Islet of Langerhans (tissue), 1 donor: ENCODE measurements around the gene PTPRB.

Experiments used
- FAIRE-seq: peaks from one replicate; lab custom pipeline; 2011; peaks lifted over from hg19 to GRCh38; lab: Jason Lieb, UNC

The PTPRB gene

GRCh38 chr12:70592664-70593063 is 44.6 kb downstream of the PTPRB start:
- FAIRE-seq = no peak

GRCh38 chr12:70590549-70591226 is 46.5 kb downstream of the PTPRB start:
- no peak for FAIRE-seq

- FAIRE-seq = peak; percentile 85
These were observed 47.2 kb downstream of the PTPRB start for GRCh38 chr12:70590051-70590450.

- FAIRE-seq = no peak
These were observed 52.9 kb downstream of the PTPRB start for GRCh38 chr12:70584332-70584731.

- FAIRE-seq = no peak
These were observed 54.0 kb downstream of the PTPRB start for GRCh38 chr12:70583251-70583650.

GRCh38 chr12:70581208-70581607 is 56.0 kb downstream of the PTPRB start:
- no peak for FAIRE-seq

GRCh38 chr12:70577283-70577634 is 60.0 kb downstream of the PTPRB start:
- no peak for FAIRE-seq

- FAIRE-seq = peak; percentile 99
These were observed 60.6 kb downstream of the PTPRB start for GRCh38 chr12:70576341-70577282.

GRCh38 chr12:70571705-70572268 is 65.4 kb downstream of the PTPRB start:
- FAIRE-seq = no peak

- no peak for FAIRE-seq
These were observed 66.2 kb downstream of the PTPRB start for GRCh38 chr12:70571029-70571428.

GRCh38 chr12:70561550-70561949 is 75.7 kb downstream of the PTPRB start:
- no peak for FAIRE-seq

GRCh38 chr12:70560671-70561070 is 76.6 kb downstream of the PTPRB start:
- no peak for FAIRE-seq

GRCh38 chr12:70559390-70559789 is 77.8 kb downstream of the PTPRB start:
- no peak for FAIRE-seq

- no peak for FAIRE-seq
These were observed 79.5 kb downstream of the PTPRB start for GRCh38 chr12:70557583-70558191.

- no peak for FAIRE-seq
These were observed 80.9 kb downstream of the PTPRB start for GRCh38 chr12:70556179-70556869.

- FAIRE-seq = no peak
These were observed 82.1 kb downstream of the PTPRB start for GRCh38 chr12:70555081-70555480.

- FAIRE-seq = no peak
These were observed 83.8 kb downstream of the PTPRB start for GRCh38 chr12:70553391-70553859.

- no peak for FAIRE-seq
These were observed 85.5 kb downstream of the PTPRB start for GRCh38 chr12:70551731-70552130.

GRCh38 chr12:70550180-70550577 is 87.0 kb downstream of the PTPRB start:
- no peak for FAIRE-seq

- no peak for FAIRE-seq
These were observed 87.7 kb downstream of the PTPRB start for GRCh38 chr12:70549340-70550179.

GRCh38 chr12:70543444-70543843 is 93.8 kb downstream of the PTPRB start:
- no peak for FAIRE-seq
